Glutamatergic neuron (in vitro differentiated cells): ENCODE measurements around the gene EMCN. TPM values are rescaled to one million over a fixed set of nuclear protein-coding genes. Genes with fewer than 3 reads are reported as not detected.

Source experiments
- DNase-seq: peaks from one replicate; pipeline ENCODE4 v3.0.0; 2022
- H3K27ac Mint-ChIP-seq: one replicate; pipeline ENCODE4 v1.8.0; 2020; ENCODE audit warnings: mild to moderate bottlenecking, mixed read lengths, inconsistent platforms; ENCODE audit not compliant: unreplicated experiment
- H3K27me3 Mint-ChIP-seq: one replicate; pipeline ENCODE4 v1.8.0; 2020; ENCODE audit warnings: mild to moderate bottlenecking, moderate library complexity, mixed read lengths, inconsistent platforms; ENCODE audit not compliant: unreplicated experiment
- H3K36me3 Mint-ChIP-seq: one replicate; pipeline ENCODE4 v1.8.0; 2020; ENCODE audit warnings: mild to moderate bottlenecking, mixed read lengths, inconsistent platforms; ENCODE audit not compliant: unreplicated experiment
- H3K4me1 Mint-ChIP-seq: one replicate; pipeline ENCODE4 v1.8.0; 2020; ENCODE audit warnings: mild to moderate bottlenecking, low read depth, mixed read lengths, inconsistent platforms; ENCODE audit not compliant: unreplicated experiment
- H3K4me3 Mint-ChIP-seq: one replicate; pipeline ENCODE4 v1.8.0; 2020; ENCODE audit warnings: mild to moderate bottlenecking, mixed read lengths, inconsistent platforms; ENCODE audit not compliant: unreplicated experiment
- H3K9me3 Mint-ChIP-seq: one replicate; pipeline ENCODE4 v1.8.0; 2020; ENCODE audit warnings: mild to moderate bottlenecking, moderate library complexity, mixed read lengths, inconsistent platforms; ENCODE audit not compliant: unreplicated experiment
- CTCF ChIP-seq: fragments of 200-600 bp; sonication (generic); IDR thresholded peaks from one replicate; pipeline ENCODE4 v1.5.0; 2021; ENCODE audit not compliant: partially characterized antibody, unreplicated experiment
- long read RNA-seq: library from polyadenylated mRNA; unstranded; transcript quantifications from one replicate; pipeline ENCODE4 v2.0.0, GENCODE V29; 2020; ENCODE audit not compliant: unreplicated experiment
- total RNA-seq: library from RNA; stranded (reverse); fragmentation: NEBNext Ultra II Directional; extraction: Animal tissue kit (Norgen Biotek cat#: 25700); gene quantifications from one replicate; pipeline ENCODE4 v1.2.1, GENCODE V29; 2021; ENCODE audit not compliant: unreplicated experiment

The EMCN gene
- not detected for total RNA-seq
- long read RNA-seq, partial matches to known transcripts, result 0 of 1 reads
- long read RNA-seq, other reads (novel, unspliced or antisense), result 1 of 1 reads

GRCh38 chr4:100517864-100518341 lies at the start of gene EMCN:
Gene EMCN, minus strand, starts transcription at chr4:100518022. Its CDS starts 108 bp downstream, at chr4:100517914.
- Mint-ChIP-seq H3K36me3 (no peaks in the 10 kb centered on the region), H3K4me3 (no peak within 1 kb of the TSS), H3K4me1 (no peaks in the 10 kb centered on the region), H3K27me3 (no peaks in the 10 kb centered on the region), H3K27ac (no peak within 1 kb of the TSS), H3K9me3 (no peaks in the 10 kb centered on the region)
- DNase-seq, result no peak
- no peak for TF ChIP-seq CTCF

- Mint-ChIP-seq H3K4me3 (no peak overlapping the region), H3K4me1 (no peaks in the 10 kb centered on the region), H3K36me3 (no peaks in the 10 kb centered on the region), H3K27ac (no peak overlapping the region), H3K9me3 (no peaks in the 10 kb centered on the region), H3K27me3 (no peaks in the 10 kb centered on the region)
- TF ChIP-seq CTCF, result no peak
- DNase-seq, result no peak
Observed at GRCh38 chr4:100566396-100566795, 48.6 kb upstream of the EMCN start.

- TF ChIP-seq CTCF, result no peak
- Mint-ChIP-seq H3K4me1 (no peaks in the 10 kb centered on the region), H3K36me3 (no peaks in the 10 kb centered on the region), H3K27ac (no peak overlapping the region), H3K27me3 (no peaks in the 10 kb centered on the region), H3K4me3 (no peak overlapping the region), H3K9me3 (no peaks in the 10 kb centered on the region)
- DNase-seq, result no peak
Observed at GRCh38 chr4:100557306-100557705, 39.5 kb upstream of the EMCN start.

- Mint-ChIP-seq H3K27me3 (no peaks in the 10 kb centered on the region), H3K9me3 (no peaks in the 10 kb centered on the region), H3K36me3 (no peaks in the 10 kb centered on the region), H3K4me3 (no peak overlapping the region), H3K27ac (no peak overlapping the region), H3K4me1 (no peaks in the 10 kb centered on the region)
- DNase-seq, result no peak
- TF ChIP-seq CTCF, result no peak
Observed at GRCh38 chr4:100555611-100556337, 38.0 kb upstream of the EMCN start.

GRCh38 chr4:100548200-100548560 lies 30.4 kb upstream of the EMCN start:
- DNase-seq, result no peak
- no peak for TF ChIP-seq CTCF
- H3K27me3 Mint-ChIP-seq, result no peaks in the 10 kb centered on the region
- H3K4me3 Mint-ChIP-seq, result no peak overlapping the region
- H3K27ac Mint-ChIP-seq, result no peak overlapping the region
- no peaks in the 10 kb centered on the region for H3K4me1 Mint-ChIP-seq
- H3K36me3 Mint-ChIP-seq, result no peaks in the 10 kb centered on the region
- H3K9me3 Mint-ChIP-seq, result no peaks in the 10 kb centered on the region
